HepG2 (cell line): ENCODE results near the gene TTC31. TPM values are rescaled to one million over a fixed set of nuclear protein-coding genes. Genes with fewer than 3 reads are reported as not detected.
A peak's percentile ranks its signal among the peaks of the same experiment; 100 is the strongest.

ENCODE experiments used
- ATM ChIP-seq: fragments of 450-650 bp; IDR thresholded peaks from 2 replicates; pipeline ENCODE4 v1.7.1; 2017; ENCODE audit warnings: mild to moderate bottlenecking, borderline replicate concordance
- ATRX ChIP-seq: sonication (generic); formaldehyde crosslinking; IDR thresholded peaks from 2 replicates; pipeline ENCODE4 v1.4.0; 2020; ENCODE audit warnings: missing genetic modification reagents, borderline replicate concordance
- BCL3 ChIP-seq: sonication (generic); formaldehyde crosslinking; IDR thresholded peaks from 2 replicates; pipeline ENCODE4 v1.5.1; 2020; ENCODE audit warnings: mild to moderate bottlenecking, missing genetic modification reagents, moderate library complexity
- CEBPG ChIP-seq: IDR thresholded peaks from 2 replicates; pipeline ENCODE4 v1.6.1; 2016
- GABPB1 ChIP-seq: IDR thresholded peaks from 2 replicates; pipeline ENCODE4 v1.6.1; 2016; ENCODE audit warnings: mild to moderate bottlenecking, missing genetic modification reagents, moderate library complexity, missing compliant biosample characterization
- HNF4G ChIP-seq, 2 experiments: sonication (generic) in 1 of 2; formaldehyde crosslinking in 1 of 2; IDR thresholded peaks; 2 replicates each; pipeline versions ENCODE4 v1.4.0 to v1.6.1; 2011 to 2020; ENCODE audit warnings: borderline replicate concordance in 2 of 2, low read depth in 2 of 2, mild to moderate bottlenecking in 2 of 2, low read length in 1 of 2, missing genetic modification reagents in 1 of 2, moderate library complexity in 1 of 2
- HNRNPUL1 ChIP-seq: fragments of 200-400 bp; formaldehyde crosslinking; IDR thresholded peaks from 2 replicates; pipeline ENCODE4 v1.6.1; 2017; ENCODE audit warnings: low read depth, mild to moderate bottlenecking, low read length, moderate library complexity
- HOXA7 ChIP-seq: sonication (generic); formaldehyde crosslinking; IDR thresholded peaks from 2 replicates; pipeline ENCODE4 v1.8.1; 2022; ENCODE audit warnings: mild to moderate bottlenecking, missing genetic modification reagents, moderate library complexity
- MED13 ChIP-seq: sonication (generic); formaldehyde crosslinking; IDR thresholded peaks from 2 replicates; pipeline ENCODE4 v1.5.0; 2020; ENCODE audit warnings: missing genetic modification reagents
- MTF2 ChIP-seq: sonication (generic); formaldehyde crosslinking; IDR thresholded peaks from 2 replicates; pipeline ENCODE4 v1.5.0; 2020; ENCODE audit warnings: missing genetic modification reagents, borderline replicate concordance
- NFYB ChIP-seq: sonication (generic); formaldehyde crosslinking; IDR thresholded peaks from 2 replicates; pipeline ENCODE4 v1.4.0; 2020; ENCODE audit warnings: missing genetic modification reagents
- RCOR2 ChIP-seq: IDR thresholded peaks from 2 replicates; pipeline ENCODE4 v1.6.1; 2016; ENCODE audit warnings: missing biosample characterization, missing genetic modification reagents
- SMAD9 ChIP-seq: sonication (generic); formaldehyde crosslinking; IDR thresholded peaks from 2 replicates; pipeline ENCODE4 v1.5.1; 2020; ENCODE audit warnings: mild to moderate bottlenecking, missing genetic modification reagents
- SRSF4 ChIP-seq: fragments of 200-400 bp; formaldehyde crosslinking; IDR thresholded peaks from one replicate; pipeline ENCODE4 v1.6.1; 2018; ENCODE audit warnings: mild to moderate bottlenecking, low read depth, low read length, moderate library complexity; ENCODE audit not compliant: poor library complexity, severe bottlenecking
- ZBTB37 ChIP-seq: sonication (generic); formaldehyde crosslinking; IDR thresholded peaks from 2 replicates; pipeline ENCODE4 v1.4.0; 2020; ENCODE audit warnings: mild to moderate bottlenecking, missing genetic modification reagents
- ZBTB44 ChIP-seq: sonication (generic); formaldehyde crosslinking; IDR thresholded peaks from 2 replicates; pipeline ENCODE4 v1.4.0; 2020; ENCODE audit warnings: missing genetic modification reagents
- ZMAT3 ChIP-seq: sonication (generic); formaldehyde crosslinking; conservative IDR thresholded peaks from 2 replicates; pipeline ENCODE4 v1.7.0; 2021; ENCODE audit warnings: missing genetic modification reagents
- ZNF101 ChIP-seq: sonication (generic); formaldehyde crosslinking; IDR thresholded peaks from 2 replicates; pipeline ENCODE4 v1.4.0; 2020; ENCODE audit warnings: mild to moderate bottlenecking, low read depth, missing genetic modification reagents, borderline replicate concordance
- ZNF335 ChIP-seq: sonication (generic); formaldehyde crosslinking; IDR thresholded peaks from 2 replicates; pipeline ENCODE4 v1.4.0; 2020; ENCODE audit warnings: missing genetic modification reagents
- ZNF337 ChIP-seq: sonication (generic); formaldehyde crosslinking; IDR thresholded peaks from 2 replicates; pipeline ENCODE4 v1.5.1; 2020; ENCODE audit warnings: missing genetic modification reagents, low read depth, mild to moderate bottlenecking, borderline replicate concordance
- ZNF512B ChIP-seq: sonication (generic); formaldehyde crosslinking; IDR thresholded peaks from 2 replicates; pipeline ENCODE4 v1.5.1; 2020; ENCODE audit warnings: missing genetic modification reagents, mild to moderate bottlenecking, borderline replicate concordance
- ZNF572 ChIP-seq: sonication (generic); formaldehyde crosslinking; IDR thresholded peaks from 2 replicates; pipeline ENCODE4 v1.5.1; 2020; ENCODE audit warnings: mild to moderate bottlenecking, missing genetic modification reagents
- ZNF614 ChIP-seq: IDR thresholded peaks from 2 replicates; pipeline ENCODE4 v1.6.1; 2018; ENCODE audit warnings: missing biosample characterization, missing genetic modification reagents, inconsistent platforms, borderline replicate concordance
- polyA plus RNA-seq, 8 experiments: library from polyadenylated mRNA; depleted of rRNA in 3 of 8; stranded (reverse) in 7 of 8; unstranded in 1 of 8; fragments of >200 nt; fragmentation: Illumina TruSeq in 4 of 8; extraction: Trizol in 4 of 8; gene quantifications; 2 replicates each; pipeline versions ENCODE4 v1.2.1 to v1.2.3, GENCODE V29; 2011 to 2016; ENCODE audit warnings: low read depth in 4 of 8, missing spikeins in 1 of 8, mixed read lengths in 1 of 8; ENCODE audit not compliant: insufficient read depth in 1 of 8
- total RNA-seq, 5 experiments: library from RNA; depleted of rRNA; stranded (reverse); fragments of >200 nt; fragmentation: Illumina TruSeq; extraction: Trizol; gene quantifications; 2 replicates each; pipeline ENCODE4 v1.2.3, GENCODE V29; 2016; ENCODE audit warnings: low read depth in 1 of 5

The TTC31 gene
- total and polyA plus RNA-seq, 2 of the 13 experiments (the other 11 are each of a cell fraction or from before 2014, with no cell fraction given): 28.3 to 39.5 TPM

GRCh38 chr2:74447230-74447999, 35.5 kb upstream of the TTC31 start (continued):
- TF ChIP-seq MTF2 (CRISPR knock-in tag) (no peak), ZNF337 (CRISPR knock-in tag) (no peak), ZNF572 (no peak), BCL3 (CRISPR knock-in tag) (no peak), HOXA7 (CRISPR knock-in tag) (no peak), ATRX (no peak), CEBPG (peak; percentile 24; the same call in 1 of the 2 replicates), GABPB1 (no peak), ZNF614 (peak; percentile 86; the same call in 1 of the 2 replicates), SRSF4 (no peak), ZBTB37 (CRISPR knock-in tag) (no peak), ATM (no peak), ZMAT3 (0 out of 2 replicates have a peak, but pooled peaks have one; percentile 34), HNRNPUL1 (peak; percentile 86), ZNF335 (CRISPR knock-in tag) (0 out of 2 replicates have a peak, but pooled peaks have one; percentile 44), ZNF101 (no peak), ZBTB44 (CRISPR knock-in tag) (no peak), RCOR2 (CRISPR knock-in tag) (peak; percentile 64), HNF4G (IDR thresholded peaks at IDR 0.05; ENCODE audit: borderline replicate concordance, low read depth, low read length) (peak; percentile 81), HNF4G (CRISPR knock-in tag; IDR thresholded peaks at IDR 0.05; ENCODE audit: borderline replicate concordance, low read depth) (peak; percentile 78; the same call in 1 of the 2 replicates), ZNF512B (CRISPR knock-in tag) (no peak), SMAD9 (CRISPR knock-in tag) (no peak), NFYB (CRISPR knock-in tag) (no peak), MED13 (CRISPR knock-in tag) (no peak)
